Measurements from ENCODE around the gene SIAH1. TPM values are rescaled to one million over a fixed set of nuclear protein-coding genes. Genes with fewer than 3 reads are reported as not detected.
"Not testable (repeated sequence)": the region's sequence is repeated elsewhere in the genome, so short reads cannot be mapped to it uniquely, and the experiment has no call there.

Gene SIAH1
- total and polyA plus RNA-seq, 9 donors, result 24.3 to 36.4 (median 27.3) TPM

DNA sequence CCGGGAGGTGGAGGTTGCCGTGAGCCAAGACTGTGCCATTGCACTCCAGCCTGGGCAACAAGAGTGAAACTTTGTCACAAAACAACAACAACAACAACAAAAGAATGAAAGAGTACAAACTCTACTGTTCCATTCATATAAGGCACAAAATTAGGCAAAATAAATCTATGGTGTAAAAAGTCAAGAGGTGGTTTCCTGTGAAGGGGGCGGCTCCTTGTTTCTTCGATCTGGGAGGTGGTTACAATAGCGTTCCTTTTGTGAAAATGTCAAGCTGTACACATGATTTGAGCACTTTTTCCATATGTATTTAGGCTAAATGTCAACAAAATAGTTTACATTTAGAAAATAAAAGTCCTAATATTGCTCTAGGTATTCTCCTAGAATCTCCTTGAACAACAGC lies 6.9 kb downstream of the SIAH1 start:
- Histone ChIP-seq H3K9me3 (no peaks in the 10 kb centered on the region), H3K4me3 (no peak overlapping the region), H3K36me3 (no peaks in the 10 kb centered on the region), H3K27ac (no peak overlapping the region), H3K27me3 (no peaks in the 10 kb centered on the region), H3K4me1 (ENCODE audit: insufficient read depth) (peaks cover 29% of the 10 kb centered on the region)
- intact Hi-C loops (cut with DNase I), result no loop called here
- no peak for DNase-seq
- WGBS, 3 donors, result 81 to 86% (median 85%) methylated on average over 5 of the region's 5 CpGs
- TF ChIP-seq, protein P1, sequence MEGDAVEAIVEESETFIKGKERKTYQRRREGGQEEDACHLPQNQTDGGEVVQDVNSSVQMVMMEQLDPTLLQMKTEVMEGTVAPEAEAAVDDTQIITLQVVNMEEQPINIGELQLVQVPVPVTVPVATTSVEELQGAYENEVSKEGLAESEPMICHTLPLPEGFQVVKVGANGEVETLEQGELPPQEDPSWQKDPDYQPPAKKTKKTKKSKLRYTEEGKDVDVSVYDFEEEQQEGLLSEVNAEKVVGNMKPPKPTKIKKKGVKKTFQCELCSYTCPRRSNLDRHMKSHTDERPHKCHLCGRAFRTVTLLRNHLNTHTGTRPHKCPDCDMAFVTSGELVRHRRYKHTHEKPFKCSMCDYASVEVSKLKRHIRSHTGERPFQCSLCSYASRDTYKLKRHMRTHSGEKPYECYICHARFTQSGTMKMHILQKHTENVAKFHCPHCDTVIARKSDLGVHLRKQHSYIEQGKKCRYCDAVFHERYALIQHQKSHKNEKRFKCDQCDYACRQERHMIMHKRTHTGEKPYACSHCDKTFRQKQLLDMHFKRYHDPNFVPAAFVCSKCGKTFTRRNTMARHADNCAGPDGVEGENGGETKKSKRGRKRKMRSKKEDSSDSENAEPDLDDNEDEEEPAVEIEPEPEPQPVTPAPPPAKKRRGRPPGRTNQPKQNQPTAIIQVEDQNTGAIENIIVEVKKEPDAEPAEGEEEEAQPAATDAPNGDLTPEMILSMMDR (IDR thresholded peaks at IDR 0.05), result no peak
- TF ChIP-seq POLR2A (IDR thresholded peaks at IDR 0.05) (no peak), EP300 (IDR thresholded peaks at IDR 0.05) (no peak)

- intact Hi-C loops (cut with DNase I); H3K27me3 ChIP-seq; H3K4me3 ChIP-seq; H3K36me3 ChIP-seq; DNase-seq; H3K9me3 ChIP-seq; H3K27ac ChIP-seq: not testable (repeated sequence)
- H3K4me1 ChIP-seq (ENCODE audit: insufficient read depth), result peaks cover 29% of the 10 kb centered on the region
- WGBS, 3 donors, result 84 to 87% (median 86%) methylated on average over 7 of the region's 7 CpGs
These were observed 7.9 kb downstream of the SIAH1 start for GRCh38 chr16:48377301-48377700.

DNA sequence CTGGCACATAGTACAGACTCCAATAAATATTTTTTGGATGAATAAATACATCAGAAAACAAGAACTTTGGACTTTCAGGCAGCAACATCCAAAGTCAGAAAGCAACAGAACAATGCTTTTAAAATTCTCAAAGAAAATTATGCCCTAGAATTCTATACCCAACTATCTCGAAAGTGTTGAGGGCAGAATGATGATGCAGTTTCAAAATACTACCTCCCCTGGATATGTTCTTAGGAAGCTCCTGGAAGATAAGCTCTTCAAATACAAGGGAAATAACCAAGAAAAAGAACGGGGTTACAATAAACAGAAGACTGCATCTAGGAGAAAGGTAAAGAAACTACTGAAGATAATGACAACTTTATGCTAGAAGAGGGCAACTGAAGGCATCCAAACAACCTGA lies 11.0 kb downstream of the SIAH1 start:
- H3K27me3 ChIP-seq, result no peaks in the 10 kb centered on the region
- no peak overlapping the region for H3K4me3 ChIP-seq
- intact Hi-C loops (cut with DNase I), result no loop called here
- no peak for TF ChIP-seq EP300 (IDR thresholded peaks at IDR 0.05)
- TF ChIP-seq, protein P1 (IDR thresholded peaks at IDR 0.05), result no peak
- no peak for TF ChIP-seq POLR2A (IDR thresholded peaks at IDR 0.05)
- 17 to 39% (median 21%) methylated on average over 2 of the region's 2 CpGs for WGBS, 3 donors
- DNase-seq, result no peak
- H3K4me1 ChIP-seq (ENCODE audit: insufficient read depth), result peaks cover 15% of the 10 kb centered on the region
- H3K27ac ChIP-seq, result no peak overlapping the region
- H3K9me3 ChIP-seq, result no peaks in the 10 kb centered on the region
- H3K36me3 ChIP-seq, result no peaks in the 10 kb centered on the region

DNA sequence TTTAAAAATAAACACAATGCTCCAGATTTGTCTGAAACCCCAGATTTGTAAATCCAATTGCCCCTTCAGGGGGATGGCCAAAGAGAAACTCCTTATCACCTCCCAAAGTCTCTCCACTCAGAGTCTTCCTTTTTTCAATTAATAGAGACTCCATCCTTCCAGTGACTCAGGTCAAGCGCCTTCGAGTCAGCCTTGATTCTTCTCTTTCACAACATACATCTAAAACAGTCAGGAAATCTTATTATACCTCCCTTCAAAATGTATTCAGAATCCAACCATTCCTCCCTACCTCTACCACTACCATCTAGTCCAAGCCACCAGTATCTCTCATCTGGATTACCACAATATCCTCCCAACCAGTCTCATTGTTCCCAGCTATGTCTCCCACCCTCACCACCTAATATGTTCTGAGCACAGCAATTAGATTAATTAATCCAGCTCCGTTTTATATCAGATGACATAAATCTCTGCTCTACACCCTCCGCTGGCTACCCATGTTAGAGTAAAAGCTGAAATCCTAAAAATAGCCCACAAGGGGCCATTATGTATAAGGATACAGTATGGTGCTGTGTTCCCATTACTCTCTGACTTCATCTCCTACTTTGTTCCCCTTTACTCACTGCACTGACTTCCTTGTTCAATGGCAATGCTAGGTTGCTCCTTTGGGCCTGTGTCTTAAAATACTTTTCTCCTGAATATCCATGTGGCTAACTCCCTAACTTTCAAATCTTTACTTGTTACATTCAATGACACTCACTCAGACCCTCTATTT lies 11.8 kb downstream of the SIAH1 start:
- Histone ChIP-seq H3K4me1 (ENCODE audit: insufficient read depth) (peaks cover 8% of the 10 kb centered on the region), H3K27ac (no peak overlapping the region)

DNA sequence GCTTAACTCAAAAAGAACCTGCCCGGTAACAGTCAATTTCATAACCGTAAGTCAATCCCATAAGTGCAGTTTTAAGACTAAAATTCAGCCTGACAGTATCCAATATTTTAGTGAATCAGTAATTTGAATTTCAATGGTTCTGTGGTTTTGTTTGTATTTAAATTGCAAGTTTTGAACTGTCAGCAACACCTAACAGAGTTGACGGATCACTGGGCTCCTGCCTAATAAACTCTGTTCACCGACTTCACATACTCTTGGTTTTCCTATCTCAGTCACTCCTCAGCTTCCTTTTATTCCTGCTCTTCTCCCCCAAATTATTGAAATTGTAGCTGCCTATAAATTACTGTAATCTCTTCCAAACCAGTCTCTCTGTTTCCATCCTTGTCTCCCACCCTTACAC lies 12.5 kb downstream of the SIAH1 start:
- peaks cover 8% of the 10 kb centered on the region for H3K4me1 ChIP-seq (ENCODE audit: insufficient read depth)
- intact Hi-C loops (cut with DNase I), result no loop called here
- H3K36me3 ChIP-seq, result no peaks in the 10 kb centered on the region
- no peaks in the 10 kb centered on the region for H3K9me3 ChIP-seq
- H3K27me3 ChIP-seq, result no peaks in the 10 kb centered on the region
- WGBS, 3 donors, result 91 to 94% (median 93%) methylated on average over 4 of the region's 4 CpGs
- no peak overlapping the region for H3K4me3 ChIP-seq
- TF ChIP-seq EP300 (IDR thresholded peaks at IDR 0.05), result no peak
- TF ChIP-seq, protein P1 (IDR thresholded peaks at IDR 0.05), result no peak
- no peak for TF ChIP-seq POLR2A (IDR thresholded peaks at IDR 0.05)
- H3K27ac ChIP-seq, result no peak overlapping the region
- no peak for DNase-seq

More for the DNA sequence above, 11.8 kb downstream of the SIAH1 start:
- intact Hi-C loops (cut with DNase I), result no loop called here
- TF ChIP-seq POLR2A (IDR thresholded peaks at IDR 0.05) (no peak), EP300 (IDR thresholded peaks at IDR 0.05) (no peak)
- TF ChIP-seq, protein P1 (IDR thresholded peaks at IDR 0.05), result no peak
- Histone ChIP-seq H3K4me3 (no peak overlapping the region), H3K36me3 (no peaks in the 10 kb centered on the region), H3K27me3 (no peaks in the 10 kb centered on the region), H3K9me3 (no peaks in the 10 kb centered on the region)
- no peak for DNase-seq
- 76 to 80% (median 77%) methylated on average over 4 of the region's 4 CpGs for WGBS, 3 donors
